Suprapubic skin (tissue), 4 donors: ENCODE measurements around the gene FER. TPM values are rescaled to one million over a fixed set of nuclear protein-coding genes. Genes with fewer than 3 reads are reported as not detected.

Source experiments
- DNase-seq, 2 donors: peaks; one replicate each; pipeline ENCODE4 v3.0.0-alpha.2; 2019; ENCODE audit warnings: low spot score in 2 of 2
- H3K27ac ChIP-seq: fragments of 200-600 bp; sonication (generic); one replicate; pipeline ENCODE4 v1.5.1; 2019
- H3K27me3 ChIP-seq: fragments of 200-600 bp; sonication (generic); one replicate; pipeline ENCODE4 v1.5.1; 2019
- H3K36me3 ChIP-seq: fragments of 200-600 bp; sonication (generic); one replicate; pipeline ENCODE4 v1.5.1; 2019
- H3K4me1 ChIP-seq: fragments of 200-600 bp; sonication (generic); one replicate; pipeline ENCODE4 v1.5.1; 2019
- H3K4me3 ChIP-seq: fragments of 200-600 bp; sonication (generic); one replicate; pipeline ENCODE4 v1.5.1; 2019; ENCODE audit warnings: mild to moderate bottlenecking
- H3K9me3 ChIP-seq: fragments of 200-600 bp; sonication (generic); one replicate; pipeline ENCODE4 v1.5.1; 2019
- CTCF ChIP-seq, 2 donors: fragments of 200-600 bp in 1 of 2; fragments of 450-650 bp in 1 of 2; sonication (generic) in 1 of 2; IDR thresholded peaks; one replicate each; pipeline ENCODE4 v1.5.1; 2016 to 2019; ENCODE audit warnings: antibody characterized with exemption in 2 of 2, mild to moderate bottlenecking in 1 of 2, moderate library complexity in 1 of 2
- EP300 ChIP-seq: sonication (generic); formaldehyde crosslinking; IDR thresholded peaks from one replicate; pipeline ENCODE4 v1.6.1; 2017; ENCODE audit warnings: antibody characterized with exemption
- POLR2A ChIP-seq, 2 donors: fragments of 450-650 bp; IDR thresholded peaks; one replicate each; pipeline ENCODE4 v1.6.1; 2017; ENCODE audit warnings: antibody characterized with exemption in 2 of 2, mild to moderate bottlenecking in 2 of 2, moderate library complexity in 2 of 2
- POLR2AphosphoS5 ChIP-seq, 3 donors: sonication (generic); formaldehyde crosslinking; IDR thresholded peaks; one replicate each; pipeline ENCODE4 v1.6.1; 2017; ENCODE audit warnings: antibody characterized with exemption in 3 of 3
- WGBS: methylation state at CpG from one replicate; pipeline ENCODE4 v1.1.5; 2018; 5-methylcytosine and 5-hydroxymethylcytosine counted together
- total RNA-seq, 4 donors: library from RNA; depleted of rRNA; stranded (reverse); fragments of >200 nt; gene quantifications; one replicate each; pipeline ENCODE4 v1.1.0, GENCODE V29; 2016

The FER gene
- total RNA-seq, 4 donors from 2014 or later, result 16.1 to 29.9 (median 23.3) TPM

- 59% methylated on average over 2 of the region's 2 CpGs for WGBS
- Histone ChIP-seq H3K27ac (no peak overlapping the region), H3K4me3 (no peak overlapping the region), H3K36me3 (no peaks in the 10 kb centered on the region), H3K27me3 (no peaks in the 10 kb centered on the region), H3K4me1 (no peaks in the 10 kb centered on the region), H3K9me3 (no peaks in the 10 kb centered on the region)
- TF ChIP-seq POLR2AphosphoS5 (IDR thresholded peaks at IDR 0.05), result no peak
- no peak for TF ChIP-seq POLR2A (IDR thresholded peaks at IDR 0.05)
- no peak for TF ChIP-seq CTCF (IDR thresholded peaks at IDR 0.05)
- no peak for TF ChIP-seq EP300
- no peak for DNase-seq
Observed at GRCh38 chr5:109177227-109177626, 429.5 kb downstream of the FER start.

DNA sequence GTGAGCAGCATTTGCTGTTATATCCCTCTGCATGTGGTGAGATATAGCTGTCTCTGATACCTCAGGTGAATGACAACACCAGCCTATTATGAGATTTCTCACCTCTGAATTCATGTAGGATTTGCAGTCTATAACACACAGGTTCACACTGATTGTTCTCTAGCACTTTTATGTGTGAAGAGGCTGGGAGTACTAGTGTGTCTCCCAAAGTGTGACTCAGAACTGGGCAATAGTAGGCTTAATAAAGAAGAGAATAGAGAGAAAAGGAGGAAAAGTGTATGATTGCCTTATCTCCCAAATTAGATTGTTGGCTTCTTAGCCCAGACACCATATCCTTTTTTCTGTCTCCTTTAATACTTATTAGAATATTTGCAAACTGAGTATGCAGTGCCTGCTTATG is 430.1 kb downstream of the FER start:
- Histone ChIP-seq H3K36me3 (no peaks in the 10 kb centered on the region), H3K4me3 (no peak overlapping the region), H3K9me3 (no peaks in the 10 kb centered on the region), H3K4me1 (no peaks in the 10 kb centered on the region), H3K27ac (no peak overlapping the region), H3K27me3 (no peaks in the 10 kb centered on the region)
- no peak for DNase-seq
- TF ChIP-seq POLR2A (IDR thresholded peaks at IDR 0.05) (no peak), EP300 (no peak)

DNA sequence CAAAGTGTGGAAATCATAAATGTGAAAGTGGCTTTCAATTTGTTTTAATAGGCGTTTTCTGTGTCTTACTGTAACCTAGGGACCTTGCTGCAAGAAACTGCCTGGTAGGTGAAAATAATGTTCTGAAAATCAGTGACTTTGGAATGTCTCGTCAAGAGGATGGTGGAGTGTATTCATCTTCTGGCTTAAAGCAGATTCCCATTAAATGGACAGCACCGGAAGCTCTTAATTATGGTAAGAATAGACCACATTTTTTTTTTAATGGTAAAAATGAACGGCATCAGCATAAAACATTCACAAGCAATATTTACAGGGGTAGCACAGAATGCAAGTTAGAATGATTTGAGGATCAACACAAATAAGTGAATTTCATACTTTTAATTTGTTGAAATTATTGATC is 433.0 kb downstream of the FER start:
- Histone ChIP-seq H3K27ac (no peak overlapping the region), H3K9me3 (no peaks in the 10 kb centered on the region), H3K4me1 (no peaks in the 10 kb centered on the region), H3K4me3 (no peak overlapping the region), H3K36me3 (no peaks in the 10 kb centered on the region), H3K27me3 (no peaks in the 10 kb centered on the region)
- TF ChIP-seq POLR2A (IDR thresholded peaks at IDR 0.05) (no peak), EP300 (no peak), POLR2AphosphoS5 (IDR thresholded peaks at IDR 0.05) (no peak), CTCF (IDR thresholded peaks at IDR 0.05) (no peak)
- 93% methylated on average over 4 of the region's 4 CpGs for WGBS
- DNase-seq, result no peak

- TF ChIP-seq POLR2AphosphoS5 (IDR thresholded peaks at IDR 0.05) (no peak), POLR2A (IDR thresholded peaks at IDR 0.05) (no peak), EP300 (no peak), CTCF (IDR thresholded peaks at IDR 0.05) (no peak)
- H3K36me3 ChIP-seq, result peaks cover 19% of the 10 kb centered on the region
- H3K4me3 ChIP-seq, result no peak overlapping the region
- 65% methylated on average over 3 of the region's 3 CpGs for WGBS
- H3K27ac ChIP-seq, result no peak overlapping the region
- H3K4me1 ChIP-seq, result peaks cover 16% of the 10 kb centered on the region
- no peaks in the 10 kb centered on the region for H3K27me3 ChIP-seq
- DNase-seq, result no peak
- no peaks in the 10 kb centered on the region for H3K9me3 ChIP-seq
Observed at GRCh38 chr5:109186759-109187158, 439.1 kb downstream of the FER start.

DNA sequence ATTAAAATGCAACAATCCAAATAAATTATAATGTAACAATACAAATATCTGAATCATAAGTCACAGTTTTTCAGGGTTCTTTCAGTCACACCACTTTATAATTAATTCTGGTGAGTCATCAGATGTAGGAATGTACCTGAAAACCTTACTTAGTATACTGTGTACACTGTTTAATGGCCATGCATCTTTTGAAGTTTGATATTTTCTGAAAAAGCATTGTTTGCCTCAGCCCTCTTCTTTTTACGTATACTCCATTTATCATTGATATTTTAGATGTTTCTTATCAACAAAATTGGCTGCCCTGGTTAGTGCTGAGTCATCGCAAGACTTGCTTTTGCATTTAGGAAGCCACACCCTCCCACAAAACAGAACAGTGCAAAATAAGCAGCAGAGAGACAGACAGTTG is 443.5 kb downstream of the FER start:
- Histone ChIP-seq H3K36me3 (peaks cover 19% of the 10 kb centered on the region), H3K27me3 (no peaks in the 10 kb centered on the region), H3K4me1 (peaks cover 20% of the 10 kb centered on the region), H3K27ac (peak overlapping the region; percentile 20), H3K9me3 (no peaks in the 10 kb centered on the region), H3K4me3 (no peak overlapping the region)
- no peak for DNase-seq
- 19% methylated on average over 2 of the region's 2 CpGs for WGBS
- no peak for TF ChIP-seq POLR2A (IDR thresholded peaks at IDR 0.05)
- TF ChIP-seq EP300, result no peak
- TF ChIP-seq CTCF (IDR thresholded peaks at IDR 0.05), result no peak
- no peak for TF ChIP-seq POLR2AphosphoS5 (IDR thresholded peaks at IDR 0.05)

DNA sequence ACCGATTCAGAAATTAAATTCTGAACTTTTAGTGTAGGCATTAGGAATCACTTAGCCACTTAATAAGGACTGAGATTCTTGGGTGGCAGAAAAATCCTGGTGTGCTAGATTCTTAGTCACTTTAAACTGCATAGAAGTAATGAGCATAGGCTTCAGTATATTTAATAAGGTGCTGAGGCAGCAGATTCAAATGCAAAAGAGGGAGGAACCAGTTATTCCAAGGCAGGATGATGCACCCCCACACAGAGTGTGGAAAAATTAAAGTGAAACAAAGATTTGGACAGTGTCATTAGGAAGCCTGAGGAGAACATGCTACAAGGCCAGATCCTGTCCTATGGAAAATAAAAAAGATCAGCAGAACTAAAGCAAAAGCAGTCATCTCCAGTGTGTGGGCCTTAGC is 444.3 kb downstream of the FER start:
- Histone ChIP-seq H3K27me3 (no peaks in the 10 kb centered on the region), H3K9me3 (no peaks in the 10 kb centered on the region), H3K27ac (peak overlapping the region; percentile 7), H3K4me1 (peaks cover 20% of the 10 kb centered on the region), H3K4me3 (no peak overlapping the region), H3K36me3 (peaks cover 15% of the 10 kb centered on the region)
- no peak for DNase-seq
- no peak for TF ChIP-seq POLR2A (IDR thresholded peaks at IDR 0.05)
- TF ChIP-seq CTCF (IDR thresholded peaks at IDR 0.05), result no peak
- no peak for TF ChIP-seq POLR2AphosphoS5 (IDR thresholded peaks at IDR 0.05)
- TF ChIP-seq EP300, result no peak
- 74% methylated on average over 1 of the region's 1 CpG for WGBS
